Breast epithelium (tissue), 3 donors: ENCODE results near the gene CYP2E1.
"Not testable (repeated sequence)": the region's sequence is repeated elsewhere in the genome, so short reads cannot be mapped to it uniquely, and the experiment has no call there.

Source experiments
- CTCF ChIP-seq, 3 donors: fragments of 450-650 bp; IDR thresholded peaks; one replicate each; pipeline ENCODE4 v1.5.1; 2016 to 2017; ENCODE audit warnings: antibody characterized with exemption in 3 of 3, mild to moderate bottlenecking in 3 of 3, moderate library complexity in 3 of 3
- POLR2A ChIP-seq: fragments of 450-650 bp; IDR thresholded peaks from one replicate; pipeline ENCODE4 v1.6.1; 2016; ENCODE audit warnings: antibody characterized with exemption, mild to moderate bottlenecking, moderate library complexity
- POLR2AphosphoS5 ChIP-seq, 3 donors: sonication (generic); formaldehyde crosslinking; IDR thresholded peaks; one replicate each; pipeline ENCODE4 v1.6.1; 2017; ENCODE audit warnings: antibody characterized with exemption in 3 of 3

GRCh38 chr10:133569801-133570200 lies 42.6 kb downstream of the CYP2E1 start:
- not testable (repeated sequence) for TF ChIP-seq CTCF (IDR thresholded peaks at IDR 0.05); POLR2A; POLR2AphosphoS5 (IDR thresholded peaks at IDR 0.05)
